Stimulated activated CD4-positive, alpha-beta T cell treated with anti-CD3 and anti-CD28 coated beads, TNF-alpha, amount 100 ng/mL, for 24 hours (primary cell): Measurements from ENCODE around the gene USP17L30.
"Not testable (repeated sequence)": the region's sequence is repeated elsewhere in the genome, so short reads cannot be mapped to it uniquely, and the experiment has no call there.

ENCODE experiments used
- DNase-seq, 3 experiments: peaks; one replicate each; pipeline ENCODE4 v3.0.0-alpha.2; 2020; ENCODE audit warnings: low read depth in 3 of 3

The USP17L30 gene

GRCh38 chr4:9362829-9363228 lies at the start of gene USP17L30:
Gene USP17L30 (plus strand): TSS chr4:9363129. CDS start chr4:9363129, 0 bp downstream.
- DNase-seq: not testable (repeated sequence)

GRCh38 chr4:9324191-9324590 lies 38.7 kb upstream of the USP17L30 start:
- not testable (repeated sequence) for DNase-seq

- not testable (repeated sequence) for DNase-seq
These were observed 38.1 kb upstream of the USP17L30 start, which contains the start of gene USP17L24 for GRCh38 chr4:9324865-9325264. Gene USP17L24 (plus strand): TSS chr4:9325165. CDS start chr4:9325165, 0 bp downstream.

GRCh38 chr4:9329611-9330010 lies 33.3 kb upstream of the USP17L30 start, which contains the start of gene USP17L25:
Gene USP17L25 (plus strand): TSS chr4:9329911. CDS start chr4:9329911, 0 bp downstream.
- not testable (repeated sequence) for DNase-seq

- not testable (repeated sequence) for DNase-seq
These were observed 28.6 kb upstream of the USP17L30 start, which contains the start of gene USP17L26 for GRCh38 chr4:9334358-9334757. Gene USP17L26 (plus strand): TSS chr4:9334658. CDS start chr4:9334658, 0 bp downstream.

- not testable (repeated sequence) for DNase-seq
These were observed 23.8 kb upstream of the USP17L30 start, which contains the start of gene USP17L5 for GRCh38 chr4:9339103-9339502. Gene USP17L5 (plus strand): TSS chr4:9339403. CDS start chr4:9339403, 0 bp downstream.

GRCh38 chr4:9343848-9344247 lies 19.1 kb upstream of the USP17L30 start, which contains the start of gene USP17L27:
Gene USP17L27 (plus strand): TSS chr4:9344148. CDS start chr4:9344148, 0 bp downstream.
- not testable (repeated sequence) for DNase-seq

- not testable (repeated sequence) for DNase-seq
These were observed 14.3 kb upstream of the USP17L30 start, which contains the start of gene USP17L28 for GRCh38 chr4:9348593-9348992. Gene USP17L28 (plus strand): TSS chr4:9348893. CDS start chr4:9348893, 0 bp downstream.

- DNase-seq: not testable (repeated sequence)
These were observed 12.1 kb upstream of the USP17L30 start for GRCh38 chr4:9350866-9351265.

GRCh38 chr4:9353338-9353737 lies 9.6 kb upstream of the USP17L30 start, which contains the start of gene USP17L29:
Gene USP17L29 (plus strand): TSS chr4:9353638. CDS start chr4:9353638, 0 bp downstream.
- DNase-seq: not testable (repeated sequence)

GRCh38 chr4:9379881-9380280 lies 17.0 kb downstream of the USP17L30 start:
- DNase-seq: not testable (repeated sequence)

GRCh38 chr4:9381012-9381534 lies 18.1 kb downstream of the USP17L30 start:
- peak; percentile 24 to 58 (median 37) for DNase-seq

GRCh38 chr4:9384126-9384525 lies 21.2 kb downstream of the USP17L30 start:
- no peak for DNase-seq

GRCh38 chr4:9389001-9389400 lies 26.1 kb downstream of the USP17L30 start:
- not testable (repeated sequence) for DNase-seq

GRCh38 chr4:9405774-9406173 lies 42.8 kb downstream of the USP17L30 start:
- not testable (repeated sequence) for DNase-seq

GRCh38 chr4:9406491-9406890 lies 43.6 kb downstream of the USP17L30 start:
- not testable (repeated sequence) for DNase-seq

- DNase-seq: no peak
These were observed 46.9 kb downstream of the USP17L30 start for GRCh38 chr4:9409793-9410192.
